ENCODE data around the gene DDX42. TPM values are rescaled to one million over a fixed set of nuclear protein-coding genes. Genes with fewer than 3 reads are reported as not detected.

DDX42 gene
- total and polyA plus RNA-seq, 8 donors, result 42.7 to 346 (median 186) TPM

- no peak overlapping the region for H3K27ac ChIP-seq
- no peaks in the 10 kb centered on the region for H3K9me3 ChIP-seq
- peaks cover 27 to 83% (median 60%) of the 10 kb centered on the region in 4 donors for H3K36me3 ChIP-seq
- intact Hi-C loops (cut with DNase I; ENCODE audit: low total_unique reads), result no loop called here
- TF ChIP-seq POLR2AphosphoS5 (IDR thresholded peaks at IDR 0.05) (no peak), EP300 (IDR thresholded peaks at IDR 0.05) (no peak), POLR2A (IDR thresholded peaks at IDR 0.05) (no peak), CTCF (IDR thresholded peaks at IDR 0.05) (no peak)
- H3K4me1 ChIP-seq, result peaks cover under 1 to 49% (median 25%) of the 10 kb centered on the region in 4 donors
- DNase-seq, result no peak
- H3K4me3 ChIP-seq, result no peak overlapping the region
- 96 to 100% (median 100%) methylated on average over 1 of the region's 1 CpG for WGBS, 5 donors
- no peaks in the 10 kb centered on the region for H3K27me3 ChIP-seq
Observed at GRCh38 chr17:63786117-63786516, 12.1 kb downstream of the DDX42 start.

DNA sequence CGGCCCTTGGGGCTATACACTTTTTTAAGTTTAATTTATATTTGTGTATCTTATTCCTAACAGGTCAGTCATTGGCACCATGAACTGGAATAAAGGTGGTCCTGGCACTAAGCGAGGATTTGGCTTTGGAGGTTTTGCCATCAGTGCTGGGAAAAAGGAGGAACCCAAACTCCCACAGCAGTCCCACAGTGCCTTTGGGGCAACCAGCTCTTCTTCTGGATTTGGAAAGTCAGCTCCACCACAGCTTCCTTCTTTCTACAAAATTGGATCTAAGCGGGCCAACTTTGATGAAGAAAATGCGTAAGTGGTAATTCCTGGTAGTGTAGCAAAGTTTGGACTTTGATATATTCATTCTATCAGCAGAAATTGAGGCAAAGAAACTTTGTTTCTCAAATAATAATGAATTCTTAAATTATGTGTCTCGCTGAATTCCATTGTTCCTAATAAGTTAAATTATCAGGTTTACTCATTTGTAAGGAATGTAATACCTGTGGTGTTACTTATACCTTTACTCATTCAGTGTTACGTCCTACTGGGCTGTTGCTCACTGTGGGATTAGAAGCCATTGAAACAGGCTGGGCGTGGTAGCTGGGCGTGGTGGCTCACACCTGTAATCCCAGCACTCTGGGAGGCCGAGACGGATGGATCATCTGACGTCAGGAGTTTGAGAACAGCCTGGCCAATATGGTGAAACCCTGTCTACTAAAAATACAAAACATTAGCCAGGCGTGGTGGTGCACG, 13.2 kb downstream of the DDX42 start:
- Histone ChIP-seq H3K4me1 (peaks cover 0 to 39% (median 16%) of the 10 kb centered on the region in 4 donors), H3K36me3 (peaks cover 27 to 90% (median 69%) of the 10 kb centered on the region in 4 donors), H3K9me3 (no peaks in the 10 kb centered on the region), H3K4me3 (no peak overlapping the region), H3K27me3 (no peaks in the 10 kb centered on the region), H3K27ac (no peak overlapping the region)
- WGBS, 5 donors, result 92 to 96% (median 95%) methylated on average over 13 of the region's 13 CpGs
- intact Hi-C loops (cut with DNase I; ENCODE audit: low total_unique reads), result no loop called here
- no peak for TF ChIP-seq EP300 (IDR thresholded peaks at IDR 0.05)
- TF ChIP-seq CTCF (IDR thresholded peaks at IDR 0.05), result no peak
- no peak for TF ChIP-seq POLR2AphosphoS5 (IDR thresholded peaks at IDR 0.05)
- no peak for TF ChIP-seq POLR2A (IDR thresholded peaks at IDR 0.05)
- no peak for DNase-seq

- WGBS, 5 donors, result 87 to 95% (median 90%) methylated on average over 6 of the region's 6 CpGs
Observed at GRCh38 chr17:63790057-63790456, 16.1 kb downstream of the DDX42 start.

More at GRCh38 chr17:63790057-63790456, 16.1 kb downstream of the DDX42 start:
- TF ChIP-seq POLR2AphosphoS5 (IDR thresholded peaks at IDR 0.05) (no peak), POLR2A (IDR thresholded peaks at IDR 0.05) (no peak), EP300 (IDR thresholded peaks at IDR 0.05) (no peak), CTCF (IDR thresholded peaks at IDR 0.05) (no peak)
- Histone ChIP-seq H3K4me1 (peaks cover 0 to 14% (median 2%) of the 10 kb centered on the region in 4 donors), H3K36me3 (peaks cover 45 to 93% (median 86%) of the 10 kb centered on the region in 4 donors), H3K27ac (no peak overlapping the region), H3K4me3 (no peak overlapping the region), H3K27me3 (no peaks in the 10 kb centered on the region), H3K9me3 (no peaks in the 10 kb centered on the region)
- intact Hi-C loops (cut with DNase I; ENCODE audit: low total_unique reads), result no loop called here
- no peak for DNase-seq
